ENCODE data around the gene TLN1. TPM values are rescaled to one million over a fixed set of nuclear protein-coding genes. Genes with fewer than 3 reads are reported as not detected.

Gene TLN1
- total RNA-seq, 1 donor from 2014 or later: 226 TPM

DNA sequence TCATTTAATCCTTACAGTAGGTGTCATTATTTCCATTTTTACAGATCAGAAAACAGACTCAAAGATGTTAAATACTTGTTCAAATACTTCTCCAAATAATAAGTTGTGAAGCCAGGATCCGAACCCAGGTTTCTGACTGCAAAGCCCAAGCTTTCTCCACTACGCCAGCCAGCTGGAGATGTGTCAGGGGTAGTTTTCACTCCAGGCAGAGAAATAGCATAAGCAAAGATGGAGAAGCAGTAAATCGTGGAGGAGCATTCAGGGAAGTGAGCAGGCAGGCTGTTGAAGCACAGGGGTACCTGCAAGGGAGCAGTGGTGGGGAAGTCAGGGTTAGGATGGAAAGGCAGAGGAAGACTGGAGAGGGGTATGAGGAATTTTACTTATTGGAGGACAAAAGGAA, 2.9 kb downstream of the TLN1 start:
- H3K27me3 Mint-ChIP-seq (ENCODE audit: low read depth): no peaks in the 10 kb centered on the region

DNA sequence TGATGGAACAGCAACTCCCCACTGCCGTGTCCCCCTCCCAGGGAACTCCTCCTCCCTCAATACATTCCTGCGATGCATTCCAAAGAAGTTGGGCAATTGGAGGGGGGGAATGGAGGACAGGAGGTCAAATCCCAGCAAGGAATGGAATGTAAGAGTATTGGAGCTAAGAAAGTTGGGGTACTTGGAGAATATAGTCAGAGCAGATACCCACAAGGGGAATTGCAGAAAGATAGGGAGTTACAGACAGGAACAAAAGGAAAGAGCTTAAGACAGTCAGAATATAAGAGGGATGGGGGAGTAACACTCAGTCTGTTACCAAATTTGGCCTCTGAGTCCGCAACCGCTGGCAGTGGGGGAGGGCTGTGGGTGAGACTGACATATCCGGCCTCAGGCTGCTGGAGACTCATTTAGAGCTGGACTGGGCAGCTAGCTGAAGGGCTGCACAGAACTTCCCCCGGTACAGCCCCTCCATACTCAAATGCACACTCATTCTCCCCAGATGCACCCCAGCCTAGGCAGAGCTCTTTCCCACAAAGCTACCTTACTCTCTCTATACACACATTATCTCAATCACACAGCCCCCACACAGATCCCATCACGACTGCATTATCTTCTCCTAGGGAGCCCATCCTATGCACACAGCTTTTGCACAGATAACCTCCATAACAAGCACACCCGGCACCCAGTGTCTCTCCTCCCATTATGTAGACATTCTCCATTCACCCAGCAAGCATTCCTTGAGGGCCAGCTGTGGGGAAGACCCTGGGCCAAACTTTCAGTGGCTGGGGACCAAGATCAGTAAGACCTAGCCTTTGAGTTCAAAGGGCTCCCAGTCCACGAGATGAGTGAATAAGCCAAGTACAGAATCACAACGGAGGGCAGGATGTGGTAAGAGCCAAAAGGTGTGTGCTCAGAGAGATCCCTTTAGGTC, 3.7 kb downstream of the TLN1 start:
- Mint-ChIP-seq H3K9me3 (no peaks in the 10 kb centered on the region), H3K4me1 (peaks cover 5% of the 10 kb centered on the region), H3K27me3 (ENCODE audit: low read depth) (no peaks in the 10 kb centered on the region), H3K36me3 (peaks cover 14% of the 10 kb centered on the region), H3K4me3 (no peak overlapping the region), H3K27ac (no peak overlapping the region)
- peak in 1 of 2 experiments; percentile 62 for DNase-seq (ENCODE audit: low spot score in 2 of 2, unreplicated experiment in 2 of 2)
- TF ChIP-seq, protein P1, sequence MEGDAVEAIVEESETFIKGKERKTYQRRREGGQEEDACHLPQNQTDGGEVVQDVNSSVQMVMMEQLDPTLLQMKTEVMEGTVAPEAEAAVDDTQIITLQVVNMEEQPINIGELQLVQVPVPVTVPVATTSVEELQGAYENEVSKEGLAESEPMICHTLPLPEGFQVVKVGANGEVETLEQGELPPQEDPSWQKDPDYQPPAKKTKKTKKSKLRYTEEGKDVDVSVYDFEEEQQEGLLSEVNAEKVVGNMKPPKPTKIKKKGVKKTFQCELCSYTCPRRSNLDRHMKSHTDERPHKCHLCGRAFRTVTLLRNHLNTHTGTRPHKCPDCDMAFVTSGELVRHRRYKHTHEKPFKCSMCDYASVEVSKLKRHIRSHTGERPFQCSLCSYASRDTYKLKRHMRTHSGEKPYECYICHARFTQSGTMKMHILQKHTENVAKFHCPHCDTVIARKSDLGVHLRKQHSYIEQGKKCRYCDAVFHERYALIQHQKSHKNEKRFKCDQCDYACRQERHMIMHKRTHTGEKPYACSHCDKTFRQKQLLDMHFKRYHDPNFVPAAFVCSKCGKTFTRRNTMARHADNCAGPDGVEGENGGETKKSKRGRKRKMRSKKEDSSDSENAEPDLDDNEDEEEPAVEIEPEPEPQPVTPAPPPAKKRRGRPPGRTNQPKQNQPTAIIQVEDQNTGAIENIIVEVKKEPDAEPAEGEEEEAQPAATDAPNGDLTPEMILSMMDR (IDR thresholded peaks at IDR 0.05; ENCODE audit: unreplicated experiment): no peak

More for the DNA sequence above, 2.9 kb downstream of the TLN1 start:
- Mint-ChIP-seq H3K27ac (no peak overlapping the region), H3K4me1 (peaks cover 9% of the 10 kb centered on the region), H3K36me3 (peaks cover 14% of the 10 kb centered on the region), H3K4me3 (no peak overlapping the region), H3K9me3 (no peaks in the 10 kb centered on the region)
- no peak for DNase-seq (ENCODE audit: low spot score in 2 of 2, unreplicated experiment in 2 of 2)
- TF ChIP-seq, protein P1 (IDR thresholded peaks at IDR 0.05; ENCODE audit: unreplicated experiment): no peak

DNA sequence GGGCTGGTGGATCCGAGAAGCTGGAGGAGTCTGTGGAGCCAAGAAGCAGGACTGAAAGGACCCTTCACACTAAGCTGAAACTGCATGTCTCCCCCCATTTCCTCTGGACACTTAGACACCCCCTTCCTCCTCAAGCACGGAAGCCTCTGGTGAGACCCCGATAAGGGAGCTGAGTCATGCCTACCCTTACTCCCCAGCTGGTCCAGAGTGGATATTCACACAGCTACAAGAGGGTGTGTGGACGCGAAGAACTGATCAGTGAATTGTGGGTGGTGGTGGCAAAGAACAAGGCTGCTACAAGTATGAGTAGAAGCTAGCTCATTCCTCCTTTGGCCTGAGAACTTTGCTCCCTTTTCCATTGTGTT, 4.3 kb downstream of the TLN1 start:
- no peak for DNase-seq (ENCODE audit: low spot score in 2 of 2, unreplicated experiment in 2 of 2)
- TF ChIP-seq, protein P1 (IDR thresholded peaks at IDR 0.05; ENCODE audit: unreplicated experiment): no peak
- H3K27me3 Mint-ChIP-seq (ENCODE audit: low read depth): no peaks in the 10 kb centered on the region
- H3K9me3 Mint-ChIP-seq: no peaks in the 10 kb centered on the region
- no peaks in the 10 kb centered on the region for H3K4me1 Mint-ChIP-seq
- peaks cover 16% of the 10 kb centered on the region for H3K36me3 Mint-ChIP-seq
- H3K27ac Mint-ChIP-seq: no peak overlapping the region
- H3K4me3 Mint-ChIP-seq: no peak overlapping the region

GRCh38 chr9:35726931-35727330, 5.1 kb downstream of the TLN1 start:
- TF ChIP-seq, protein P1 (IDR thresholded peaks at IDR 0.05; ENCODE audit: unreplicated experiment): no peak
- H3K36me3 Mint-ChIP-seq: peaks cover 22% of the 10 kb centered on the region
- DNase-seq (ENCODE audit: low spot score in 2 of 2, unreplicated experiment in 2 of 2): no peak
- no peaks in the 10 kb centered on the region for H3K4me1 Mint-ChIP-seq
- H3K4me3 Mint-ChIP-seq: peak overlapping the region; percentile 33
- H3K9me3 Mint-ChIP-seq: no peaks in the 10 kb centered on the region
- no peak overlapping the region for H3K27ac Mint-ChIP-seq
- no peaks in the 10 kb centered on the region for H3K27me3 Mint-ChIP-seq (ENCODE audit: low read depth)

DNA sequence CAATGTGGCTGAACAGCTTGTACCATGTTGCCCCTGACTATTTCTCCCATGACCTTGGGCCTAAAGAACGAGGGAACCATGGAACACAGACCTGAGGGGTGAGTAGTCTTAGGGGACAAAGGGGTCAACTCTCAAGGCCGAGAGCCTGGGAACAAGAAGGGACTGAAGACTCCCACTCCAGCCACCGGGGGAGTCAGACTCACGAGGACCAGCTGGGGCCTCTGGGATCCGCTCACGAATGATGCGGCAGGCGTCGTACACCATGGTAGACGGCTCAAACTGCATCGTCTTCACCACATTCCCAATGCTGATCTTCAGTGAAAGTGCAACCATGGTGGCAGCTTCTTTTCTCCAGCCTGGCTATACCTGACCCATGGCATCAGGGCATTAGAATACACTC, 6.6 kb downstream of the TLN1 start:
- peaks cover 30% of the 10 kb centered on the region for H3K36me3 Mint-ChIP-seq
- no peak overlapping the region for H3K27ac Mint-ChIP-seq
- DNase-seq (ENCODE audit: low spot score in 2 of 2, unreplicated experiment in 2 of 2): no peak
- no peaks in the 10 kb centered on the region for H3K4me1 Mint-ChIP-seq
- H3K9me3 Mint-ChIP-seq: no peaks in the 10 kb centered on the region
- no peak overlapping the region for H3K4me3 Mint-ChIP-seq
- no peaks in the 10 kb centered on the region for H3K27me3 Mint-ChIP-seq (ENCODE audit: low read depth)
- TF ChIP-seq, protein P1 (IDR thresholded peaks at IDR 0.05; ENCODE audit: unreplicated experiment): no peak

All from mesothelial cell of epicardium (in vitro differentiated cells).